Activated CD8-positive, alpha-beta memory T cell treated with anti-CD3 and anti-CD28 coated beads for 1 hour (primary cell): Measurements from ENCODE around the gene KCNMB3.
"Not testable (repeated sequence)": the region's sequence is repeated elsewhere in the genome, so short reads cannot be mapped to it uniquely, and the experiment has no call there.

Experiments used
- DNase-seq, 2 donors: peaks; one replicate each; pipeline ENCODE4 v3.0.0-alpha.2; 2020; ENCODE audit warnings: low read depth in 1 of 2; ENCODE audit errors: extremely low read depth in 1 of 2

KCNMB3 gene

DNA sequence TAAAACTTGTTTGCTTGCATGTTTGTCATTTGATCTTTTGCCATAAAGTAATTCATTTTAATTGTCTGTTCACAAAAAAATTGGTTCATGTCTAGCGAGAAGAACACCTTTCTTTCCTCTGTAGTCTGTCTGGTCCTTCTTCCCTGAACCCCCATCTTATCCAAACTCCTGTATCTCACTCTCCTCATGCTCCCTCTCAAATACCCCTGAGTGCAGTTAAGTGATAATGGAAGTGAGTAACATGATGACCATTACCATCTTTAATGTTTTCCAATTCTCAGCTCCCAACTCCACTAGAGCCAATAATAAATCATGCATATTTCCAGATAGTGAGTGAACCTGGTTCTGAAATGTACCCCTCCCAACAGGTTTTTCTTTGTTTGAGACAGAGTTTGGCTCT is 14.2 kb upstream of the KCNMB3 start:
- no peak for DNase-seq

DNA sequence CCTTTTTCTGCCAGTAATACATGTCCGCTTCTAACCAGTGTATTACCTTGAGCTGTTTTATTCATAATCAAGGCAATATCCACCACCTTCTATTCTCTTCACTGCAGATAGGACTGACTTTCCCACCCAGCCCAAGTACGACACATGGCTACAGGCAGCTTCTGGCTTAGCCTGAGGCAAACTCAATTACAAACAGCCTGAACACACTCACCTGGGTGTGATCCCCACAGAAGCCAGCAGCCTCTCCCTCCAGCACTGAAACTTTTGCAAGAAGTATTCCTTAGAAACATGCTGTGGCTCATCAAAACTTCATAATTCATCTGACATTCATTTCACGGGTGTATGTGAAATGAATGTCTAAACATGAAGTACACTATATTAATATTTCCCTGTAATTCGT is 13.5 kb upstream of the KCNMB3 start:
- DNase-seq, result no peak

DNA sequence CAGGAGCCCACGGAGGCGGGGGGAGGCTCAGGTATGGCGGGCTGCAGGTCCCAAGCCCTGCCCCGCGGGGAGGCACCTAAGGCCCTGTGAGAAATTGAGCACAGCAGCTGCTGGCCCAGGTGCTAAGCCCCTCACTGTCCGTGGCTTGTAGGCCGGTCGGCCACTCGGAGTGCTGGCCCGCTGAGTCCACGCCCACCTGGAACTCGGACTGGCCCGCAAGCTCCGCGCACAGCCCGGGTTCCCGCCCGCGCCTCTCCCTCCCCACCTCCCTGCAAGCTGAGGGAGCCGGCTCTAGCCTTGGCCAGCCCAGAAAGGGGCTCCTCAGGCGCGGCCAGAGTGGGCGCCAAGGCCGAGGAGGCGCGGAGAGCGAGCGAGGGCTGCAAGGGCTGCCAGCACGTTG is 12.2 kb upstream of the KCNMB3 start:
- DNase-seq, result no peak

DNA sequence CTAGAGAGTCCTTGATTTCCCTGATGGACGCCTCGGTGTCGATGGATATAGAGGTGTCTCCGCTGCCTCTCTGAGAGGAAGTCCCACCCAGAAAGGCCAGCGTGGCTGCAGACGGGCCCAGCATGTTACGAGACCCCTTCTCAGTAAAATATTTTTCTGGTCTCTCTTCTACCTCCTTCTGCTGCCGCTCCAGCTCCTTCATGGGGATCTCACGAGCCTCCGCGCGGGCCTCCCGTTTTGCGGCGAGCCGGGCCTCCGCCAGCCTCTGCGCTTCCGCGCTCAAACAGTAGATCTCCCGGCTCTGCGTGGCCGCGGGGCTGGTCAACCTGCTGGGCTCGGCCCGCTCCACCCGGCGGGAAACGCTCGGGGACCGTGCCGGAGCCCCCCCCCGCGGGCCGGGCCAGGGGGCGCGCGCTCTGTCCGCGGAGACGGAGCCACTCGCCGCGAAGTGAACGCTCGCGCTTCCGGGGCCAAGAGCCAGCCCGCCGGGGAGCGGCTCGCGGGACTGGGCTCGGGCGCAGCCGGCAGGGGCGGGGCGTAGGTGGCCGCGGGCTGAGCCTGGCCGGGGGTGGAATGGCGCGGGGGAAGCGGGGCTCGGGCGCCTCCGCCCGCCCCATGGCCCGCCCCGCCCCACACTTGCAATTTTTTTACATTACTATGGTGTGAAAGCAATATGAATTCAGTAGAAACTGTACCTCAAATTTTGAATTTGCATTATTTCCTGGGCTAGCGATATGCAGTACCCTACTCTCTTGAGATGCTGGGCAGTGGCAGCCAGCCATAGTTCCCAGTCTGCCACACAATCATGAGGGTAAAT is 10.2 kb upstream of the KCNMB3 start:
- peak; percentile 21 to 54 for DNase-seq

DNA sequence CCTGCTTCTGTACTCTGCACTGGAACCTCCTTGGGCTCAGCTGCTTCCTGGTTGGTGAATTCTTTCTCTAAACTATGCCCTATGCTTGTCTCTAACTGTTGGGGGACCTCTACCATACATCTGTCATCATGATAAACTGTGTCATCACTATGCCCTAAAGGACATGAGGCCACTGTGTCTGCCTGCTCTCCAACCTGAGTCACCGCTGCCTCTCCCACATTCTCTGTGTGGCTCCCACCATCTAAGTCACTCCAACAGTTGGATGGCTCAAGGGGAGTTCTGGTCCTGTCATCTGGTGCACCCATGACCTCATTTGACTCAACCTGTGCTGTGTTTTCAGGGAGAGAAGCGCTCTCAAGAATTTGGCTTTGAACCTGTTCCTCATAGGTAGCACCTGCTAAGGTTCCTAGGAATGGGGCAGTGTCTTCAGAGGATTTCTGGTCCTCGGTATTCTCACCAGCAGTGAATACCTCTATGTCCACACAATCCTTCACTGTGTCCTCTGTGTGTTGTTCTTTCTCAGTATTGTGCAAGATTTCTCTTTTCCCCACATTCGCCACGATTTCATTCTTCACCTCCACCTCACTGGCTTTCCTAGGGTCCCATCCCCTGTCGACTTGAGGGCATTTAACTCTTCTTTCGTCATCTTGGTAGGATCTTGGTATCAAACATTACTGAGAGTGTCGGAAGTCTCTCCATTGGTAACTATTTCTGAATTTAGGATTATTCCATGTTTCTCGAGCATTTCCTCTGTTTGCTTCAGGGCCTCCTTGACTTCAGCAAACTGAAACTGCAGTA is 9.2 kb upstream of the KCNMB3 start:
- not testable (repeated sequence) for DNase-seq

GRCh38 chr3:179258820-179259219 is 7.9 kb upstream of the KCNMB3 start:
- no peak for DNase-seq

- DNase-seq, result not testable (repeated sequence)
Observed at GRCh38 chr3:179257742-179258141, 6.8 kb upstream of the KCNMB3 start.

DNA sequence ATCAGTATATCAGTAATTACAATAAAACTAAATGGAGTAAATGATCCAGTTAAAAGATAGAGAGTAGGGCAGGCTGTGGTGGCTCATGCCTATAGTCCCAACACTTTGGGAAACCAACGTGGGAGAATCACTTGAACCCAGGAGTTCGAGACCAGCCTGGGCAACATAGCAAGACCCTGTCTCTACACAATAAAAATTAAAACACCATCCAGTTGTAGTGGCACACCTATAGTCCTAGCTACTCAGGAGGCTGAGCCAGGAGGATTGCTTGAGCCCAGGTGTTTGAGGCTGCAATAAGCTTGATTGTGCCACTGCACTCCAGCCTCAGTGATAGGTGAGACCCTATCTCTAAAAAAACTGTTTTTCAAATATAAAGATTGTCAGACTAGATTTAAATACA is 5.9 kb upstream of the KCNMB3 start:
- no peak for DNase-seq

GRCh38 chr3:179247289-179248015 is 3.5 kb downstream of the KCNMB3 start:
- no peak for DNase-seq

- DNase-seq, result no peak
Observed at GRCh38 chr3:179244878-179245277, 6.0 kb downstream of the KCNMB3 start.

DNA sequence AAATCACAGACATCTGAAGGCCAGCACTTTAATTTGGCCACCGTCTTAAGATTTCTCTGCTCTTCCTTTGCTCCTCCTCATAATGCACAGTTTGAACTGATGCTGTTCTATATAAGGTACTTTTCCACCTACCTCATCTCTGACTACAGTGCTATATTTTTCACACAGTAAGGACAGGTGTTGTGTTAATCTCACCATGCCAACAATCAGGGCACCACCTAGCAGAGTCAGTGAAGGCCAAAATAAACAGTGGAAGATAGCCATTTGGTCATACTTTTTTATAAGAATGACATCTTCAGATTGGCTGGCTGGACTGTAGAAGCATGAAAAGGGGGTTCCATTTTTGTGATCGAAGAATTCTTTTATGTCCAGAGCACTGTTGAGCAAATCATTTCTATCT is 8.1 kb downstream of the KCNMB3 start:
- DNase-seq, result not testable (repeated sequence)

GRCh38 chr3:179240299-179240698 is 10.6 kb downstream of the KCNMB3 start:
- not testable (repeated sequence) for DNase-seq

GRCh38 chr3:179236669-179237301 is 14.1 kb downstream of the KCNMB3 start:
- no peak for DNase-seq

- no peak for DNase-seq
Observed at GRCh38 chr3:179234199-179234598, 16.7 kb downstream of the KCNMB3 start.

GRCh38 chr3:179233043-179233442 is 17.9 kb downstream of the KCNMB3 start:
- no peak for DNase-seq

- no peak for DNase-seq
Observed at GRCh38 chr3:179229177-179229576, 21.7 kb downstream of the KCNMB3 start.

DNA sequence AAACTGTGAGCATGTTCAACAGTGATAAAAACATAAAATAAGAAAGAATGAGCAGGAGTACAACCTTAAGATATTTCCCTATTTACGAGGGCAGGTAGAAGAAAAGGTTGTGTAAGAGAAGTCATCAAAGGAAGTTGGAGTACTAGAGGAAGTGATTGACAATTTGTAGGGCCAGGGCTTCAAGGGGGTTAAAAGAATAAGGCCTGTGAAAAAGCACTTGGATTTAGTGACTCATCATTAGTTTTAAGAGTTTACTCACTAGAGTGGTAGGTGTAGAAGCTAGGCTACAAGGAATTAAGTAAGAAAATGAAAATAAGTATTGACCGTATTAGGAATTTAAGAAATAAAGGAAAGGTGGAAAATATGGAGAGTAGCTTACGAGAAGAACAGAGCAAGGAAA is 23.6 kb downstream of the KCNMB3 start:
- no peak for DNase-seq

GRCh38 chr3:179224584-179224983 is 26.3 kb downstream of the KCNMB3 start:
- DNase-seq, result no peak

GRCh38 chr3:179223548-179223947 is 27.4 kb downstream of the KCNMB3 start:
- DNase-seq, result no peak

DNA sequence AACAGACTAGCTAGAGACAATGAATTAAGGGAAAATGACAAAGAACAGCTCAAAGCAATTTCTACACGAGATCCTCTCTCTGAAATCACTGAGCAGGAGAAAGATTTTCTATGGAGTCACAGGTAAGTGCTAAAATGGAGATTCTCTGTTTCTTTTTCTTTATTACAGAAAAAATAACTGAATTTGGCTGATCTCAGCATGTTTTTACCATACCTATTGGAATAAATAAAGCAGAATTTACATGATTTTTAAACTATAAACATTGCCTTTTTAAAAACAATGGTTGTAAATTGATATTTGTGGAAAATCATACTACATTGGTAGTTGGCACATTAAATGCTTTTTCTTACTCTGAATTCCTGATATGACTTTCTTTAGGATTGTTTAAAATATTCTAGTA is 32.7 kb downstream of the KCNMB3 start:
- not testable (repeated sequence) for DNase-seq

DNA sequence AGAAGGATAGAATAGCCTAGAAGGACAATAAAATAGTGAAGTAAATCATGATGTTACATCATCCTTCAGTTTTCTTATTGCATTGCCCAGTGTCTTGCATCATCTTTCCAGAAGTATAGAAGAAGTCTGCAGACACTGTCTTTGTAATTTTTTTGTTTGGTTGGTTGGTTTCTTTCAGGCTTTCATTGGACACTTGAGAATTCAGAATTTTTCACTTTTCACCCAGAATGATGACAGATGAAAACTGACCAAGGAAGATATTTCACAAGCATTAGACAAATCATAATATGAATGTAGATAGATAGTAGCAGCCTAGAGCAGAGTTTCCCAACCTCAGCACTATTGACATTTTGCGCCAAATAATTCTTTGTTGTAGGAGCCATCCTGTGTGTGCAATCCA is 35.4 kb downstream of the KCNMB3 start:
- not testable (repeated sequence) for DNase-seq
